IPS-NIHi11 (cell line): ENCODE results near the gene HDAC4.

Experiments used
- DNase-seq: peaks from one replicate; pipeline ENCODE4 v3.0.0; 2012; ENCODE audit warnings: mixed read lengths, low spot score

HDAC4 gene

DNA sequence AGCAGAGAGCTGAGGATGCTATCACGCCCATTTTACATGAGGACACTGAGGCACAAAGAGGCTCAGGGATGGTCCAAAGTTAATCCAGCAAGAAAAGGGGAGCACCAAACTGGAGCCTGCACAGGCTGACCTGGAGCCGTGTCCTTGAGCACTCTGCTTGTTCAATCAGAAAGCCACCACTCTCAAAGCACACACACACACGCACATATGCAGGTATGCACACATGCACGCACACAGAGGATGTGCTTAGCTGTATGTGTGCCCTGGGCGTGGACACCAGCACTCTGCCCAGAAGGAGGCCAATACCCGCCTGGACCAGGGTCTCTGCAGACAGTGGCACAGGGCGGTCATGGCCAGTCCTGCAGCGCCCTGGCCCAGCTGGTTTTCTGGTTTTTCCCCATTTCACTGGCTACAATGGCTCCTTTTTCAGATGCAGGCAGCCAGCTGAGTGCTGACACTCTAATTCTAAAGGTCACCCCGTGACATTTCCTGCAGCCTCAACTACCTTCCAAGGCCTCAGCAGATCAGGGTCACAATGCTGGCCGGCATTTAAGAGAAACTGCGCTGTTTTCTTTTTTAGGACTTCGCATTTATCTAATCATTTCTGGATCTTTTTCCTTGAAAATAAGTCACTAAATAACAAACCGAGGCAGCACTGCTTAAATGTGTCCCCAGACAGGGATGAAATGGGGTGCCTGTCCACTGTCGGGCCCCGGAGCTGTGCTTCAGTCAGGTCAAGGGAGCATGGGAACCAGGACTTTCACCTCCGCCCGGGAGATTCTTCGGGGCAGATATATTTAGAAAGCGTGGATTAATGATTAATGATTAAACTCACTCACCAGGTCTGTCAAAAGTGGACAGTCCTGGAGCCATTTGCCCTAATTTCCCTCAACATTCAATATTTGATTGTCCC lies 104.5 kb downstream of the HDAC4 start:
- no peak for DNase-seq

DNA sequence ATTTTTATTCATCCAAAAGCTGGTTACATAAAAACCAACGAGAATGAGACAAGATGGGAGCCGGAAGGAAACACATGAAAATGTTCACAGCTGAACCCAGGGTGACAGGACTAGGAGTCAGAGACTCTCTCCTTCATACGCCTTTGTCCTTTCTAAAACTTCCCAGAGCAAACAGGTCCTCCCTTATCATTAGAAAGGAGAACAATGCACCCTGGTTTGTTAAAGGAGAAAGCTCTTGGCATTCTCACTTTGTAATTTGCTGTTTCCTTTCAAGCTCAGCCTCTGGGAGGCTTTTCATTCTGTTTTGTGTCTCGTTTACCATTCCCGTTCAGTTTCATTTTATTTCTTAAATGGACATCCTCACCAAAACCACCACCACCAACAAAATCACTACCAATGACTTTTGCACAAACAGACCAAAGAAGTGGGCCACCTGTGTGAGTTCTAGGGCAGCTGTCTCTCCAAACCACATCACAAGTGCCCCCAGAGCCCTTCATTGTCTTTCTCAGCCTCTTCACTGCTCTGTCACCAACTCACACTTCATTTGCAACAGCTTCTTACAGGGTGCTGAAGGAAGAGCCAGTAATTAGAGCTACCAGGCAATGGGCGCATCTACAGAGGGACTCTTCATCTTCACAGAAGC lies 105.3 kb downstream of the HDAC4 start:
- no peak for DNase-seq

DNA sequence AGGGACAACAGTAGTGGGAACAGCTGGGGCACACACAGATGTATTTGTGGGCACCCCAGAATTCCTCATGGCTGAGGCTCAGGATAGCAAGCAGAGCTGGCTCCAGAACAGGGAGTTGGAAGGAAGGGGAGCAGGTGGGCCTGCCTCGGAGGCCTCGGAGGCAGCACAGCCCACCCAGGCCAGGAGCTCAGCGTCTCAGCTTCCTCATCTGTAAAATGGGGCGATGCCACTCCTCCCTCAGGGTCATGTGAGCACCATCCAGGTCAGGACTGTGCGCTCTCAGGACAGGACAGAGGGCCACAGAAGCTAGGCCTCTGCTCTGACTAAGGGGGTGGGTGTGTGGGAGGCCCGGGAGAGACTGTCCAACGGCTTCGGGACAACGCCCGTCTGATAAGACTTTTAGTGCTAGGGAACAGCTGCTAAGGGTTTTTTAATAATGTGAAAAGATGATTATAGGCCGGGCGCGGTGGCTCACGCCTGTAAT lies 106.2 kb downstream of the HDAC4 start:
- no peak for DNase-seq

DNA sequence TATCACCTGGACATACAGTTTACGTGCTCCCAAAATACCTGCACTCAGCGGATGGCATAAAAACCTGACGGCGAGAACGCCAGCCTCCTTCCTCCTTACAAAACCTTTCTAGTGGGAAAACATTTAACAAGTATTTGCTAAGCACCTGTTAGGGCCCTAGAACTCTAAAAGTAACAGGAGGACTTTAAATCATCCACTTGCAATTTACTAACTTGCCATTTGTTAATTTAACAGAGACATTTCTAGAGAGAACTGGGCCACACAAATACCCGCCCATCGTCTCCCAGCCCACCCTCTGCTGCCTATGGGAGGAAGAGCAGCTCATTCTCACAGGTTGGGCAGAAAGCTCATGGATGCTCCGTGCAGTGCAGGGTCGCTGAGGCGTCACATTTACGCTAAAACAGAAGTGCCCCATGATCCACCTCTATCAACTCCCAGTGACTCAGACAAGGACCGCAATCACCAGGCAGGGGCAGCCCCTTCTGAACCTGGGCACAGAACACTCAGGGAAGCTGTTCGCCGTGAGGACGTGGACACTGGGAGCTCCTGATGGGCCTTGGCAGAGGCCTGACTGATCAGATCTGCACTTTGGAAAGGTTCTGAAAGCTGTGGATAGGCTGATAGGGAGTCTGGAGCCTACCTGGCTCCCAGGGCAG lies 106.9 kb downstream of the HDAC4 start:
- no peak for DNase-seq

DNA sequence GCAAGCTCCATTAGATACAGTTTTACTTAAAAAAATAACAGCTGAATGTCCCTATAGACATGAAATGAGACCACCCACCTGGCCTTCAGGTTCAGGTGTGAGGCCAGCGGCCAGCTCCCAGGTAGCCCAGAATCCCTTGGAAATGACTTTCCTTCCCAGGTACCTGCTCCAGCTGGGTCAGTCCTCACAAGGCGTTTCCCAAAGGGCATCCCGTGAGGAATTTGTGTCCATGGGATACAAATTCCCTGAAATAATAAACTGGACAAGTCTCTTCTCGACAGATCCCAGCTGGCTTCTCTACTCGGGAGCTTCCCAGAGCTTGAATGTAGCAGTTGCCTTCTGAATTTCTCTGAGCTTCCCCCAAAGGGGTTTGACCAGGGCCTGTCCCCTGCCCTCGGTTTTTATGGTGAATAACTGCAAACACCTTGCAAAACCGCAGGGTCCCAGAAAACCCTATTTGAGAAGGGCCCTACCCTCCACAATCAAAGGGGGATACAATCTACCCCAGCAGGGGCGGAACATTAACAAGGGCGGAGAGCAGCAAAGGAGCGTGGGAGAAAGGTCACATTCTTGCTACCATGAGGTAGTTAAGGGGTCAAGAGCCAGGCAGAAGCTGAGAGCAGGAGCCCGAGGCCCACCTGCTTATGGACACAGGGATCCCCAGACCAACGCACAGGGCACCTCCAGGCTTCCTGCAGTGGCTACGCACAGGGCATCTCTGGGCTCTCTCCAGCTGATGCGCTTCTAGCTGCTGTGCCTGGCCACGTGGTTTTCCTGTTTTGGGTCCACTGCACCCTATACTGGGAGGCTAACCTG lies 107.7 kb downstream of the HDAC4 start:
- DNase-seq, result no peak

DNA sequence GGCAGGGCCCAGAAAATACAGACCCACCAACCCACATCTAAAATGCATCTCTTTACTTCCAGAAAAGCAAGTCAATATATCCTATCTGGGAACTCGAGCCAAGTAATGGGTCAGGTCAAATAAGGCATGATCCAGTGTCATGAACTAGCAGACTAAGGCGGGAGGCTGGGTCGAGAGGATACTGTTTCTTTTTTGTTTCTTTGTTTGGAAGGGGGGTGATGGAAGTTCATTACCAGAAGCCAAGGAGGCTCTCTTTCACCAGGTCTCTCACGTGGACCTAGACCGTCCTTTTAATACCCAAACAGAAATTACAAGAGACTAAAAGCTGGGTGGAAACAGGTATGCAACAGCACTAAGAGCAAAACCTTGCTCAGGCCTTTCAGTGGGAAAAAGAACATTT lies 108.3 kb downstream of the HDAC4 start:
- no peak for DNase-seq

DNA sequence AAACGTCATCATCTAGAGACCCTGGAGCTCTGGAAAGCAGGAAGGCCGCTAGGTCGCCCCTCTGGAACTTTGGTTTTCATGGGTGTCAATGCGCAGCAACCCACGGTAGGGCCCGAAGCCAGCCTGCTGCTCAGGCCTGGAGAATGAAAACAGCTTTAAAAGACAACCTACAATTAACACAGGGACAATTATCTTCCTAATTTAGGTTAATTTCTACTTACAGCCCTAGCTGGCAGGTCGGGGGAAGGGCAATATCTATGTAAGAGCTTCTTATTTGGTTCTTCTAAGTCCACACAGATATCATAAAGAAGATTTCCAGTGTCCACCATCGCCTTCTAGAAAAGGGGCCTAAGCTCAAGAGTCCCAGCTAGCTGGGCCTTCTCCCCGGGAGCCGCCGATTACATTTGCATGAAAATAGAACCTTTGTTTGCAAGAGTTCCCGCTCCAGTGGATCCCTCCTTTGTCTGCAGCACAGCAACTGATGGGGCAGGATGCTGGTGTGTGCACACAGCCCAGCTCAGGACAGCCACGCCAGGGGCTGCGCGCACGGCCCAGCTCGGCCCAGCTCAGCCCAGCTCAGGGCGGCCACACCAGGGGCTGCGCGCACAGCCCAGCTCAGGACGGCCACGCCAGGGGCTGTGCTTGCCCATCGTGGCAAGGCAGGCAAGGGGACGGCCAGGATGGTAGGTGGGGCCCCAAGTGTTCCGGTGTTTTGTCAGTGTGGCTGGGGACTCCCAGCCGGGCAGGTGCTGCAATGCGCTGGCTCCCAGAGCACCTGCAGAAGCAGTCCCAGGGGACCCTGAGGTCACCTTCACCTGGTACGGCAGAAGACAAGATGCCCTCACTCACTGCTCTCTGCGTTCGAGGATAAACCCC lies 109.1 kb downstream of the HDAC4 start:
- DNase-seq, result peak; percentile 76

DNA sequence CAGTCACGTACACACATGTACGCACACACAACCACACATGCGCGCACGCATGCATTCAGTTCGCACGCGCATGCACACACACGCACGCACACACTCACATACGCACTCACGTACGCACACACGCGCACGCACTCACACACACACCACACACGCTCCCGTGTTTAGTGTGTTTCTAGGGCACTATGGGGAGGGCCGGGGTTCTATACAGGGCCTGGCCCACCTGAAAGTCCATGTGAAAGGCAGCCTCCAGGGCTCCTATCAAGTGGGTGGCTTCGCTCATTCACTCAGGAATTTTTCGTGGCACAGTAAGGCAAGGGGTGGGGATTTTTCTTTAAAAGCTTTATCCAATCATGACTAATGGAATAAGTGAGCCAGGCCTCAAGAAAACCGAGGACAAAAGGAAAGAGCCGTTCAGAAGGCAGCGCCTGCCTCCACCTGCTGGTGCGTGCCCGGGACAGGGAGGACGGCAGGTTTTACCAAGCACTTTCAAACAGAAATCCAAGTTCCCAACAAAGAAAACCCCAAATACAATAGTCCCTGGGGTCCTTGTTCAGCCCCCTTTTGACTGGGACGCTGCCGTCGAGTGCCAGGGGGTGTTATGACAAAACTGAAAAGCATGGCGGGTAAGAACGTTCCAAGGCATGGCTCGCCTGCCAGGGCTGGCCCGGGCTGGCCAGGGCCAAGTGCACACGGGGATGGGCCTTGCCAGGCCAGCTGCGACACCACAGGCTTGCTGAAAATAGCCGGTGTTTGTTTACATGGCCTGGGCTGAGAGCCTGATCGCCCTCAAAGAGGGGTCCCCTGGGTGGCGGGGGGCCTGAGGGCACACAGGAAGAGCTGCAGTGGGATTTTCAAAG lies 110.0 kb downstream of the HDAC4 start:
- DNase-seq, result no peak

DNA sequence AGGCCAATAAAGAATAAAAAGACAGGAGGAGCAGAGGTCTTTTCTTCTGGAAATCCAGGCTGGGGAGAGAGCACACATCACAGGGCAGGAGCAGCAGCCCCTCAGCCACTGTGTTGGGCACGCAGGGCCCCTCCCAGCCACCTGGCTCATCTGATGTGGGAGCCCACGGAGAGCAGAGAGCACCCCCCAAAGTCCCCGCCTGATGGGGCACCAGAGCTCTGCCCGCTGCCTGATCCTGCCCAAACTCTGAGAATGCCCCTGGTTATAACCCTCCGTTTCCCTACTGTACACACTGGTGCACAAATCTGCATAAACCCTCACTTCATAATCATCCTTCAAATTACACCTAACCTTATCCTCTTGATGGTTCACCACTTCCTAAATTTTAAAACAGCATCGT lies 111.3 kb downstream of the HDAC4 start:
- no peak for DNase-seq

DNA sequence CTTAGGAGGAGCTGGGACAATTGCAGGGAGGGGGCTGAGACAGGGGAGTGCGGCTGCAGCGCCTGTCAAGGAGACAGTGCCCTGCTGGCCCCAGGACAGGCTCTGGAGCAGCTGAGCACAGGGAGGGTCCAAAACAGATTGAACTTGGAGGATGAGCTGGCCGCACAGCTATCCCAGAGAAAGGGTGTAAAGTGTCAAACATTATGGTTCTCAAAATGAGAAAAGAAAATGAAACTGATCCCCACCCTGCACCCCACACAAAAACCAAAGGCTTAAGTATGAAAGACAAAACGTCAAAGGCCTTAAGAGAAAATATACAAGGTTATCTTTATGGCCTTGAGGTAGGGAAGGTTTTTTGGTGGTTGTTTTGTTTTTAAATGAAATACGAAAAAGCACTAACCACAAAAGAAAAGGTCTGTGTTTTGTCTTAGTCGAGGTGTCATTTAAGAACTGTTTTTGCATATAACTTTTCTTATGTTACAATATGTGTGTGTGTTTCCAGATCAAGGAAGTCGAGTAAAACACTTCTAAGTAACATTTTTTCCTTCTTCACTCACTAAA lies 111.8 kb downstream of the HDAC4 start:
- no peak for DNase-seq

DNA sequence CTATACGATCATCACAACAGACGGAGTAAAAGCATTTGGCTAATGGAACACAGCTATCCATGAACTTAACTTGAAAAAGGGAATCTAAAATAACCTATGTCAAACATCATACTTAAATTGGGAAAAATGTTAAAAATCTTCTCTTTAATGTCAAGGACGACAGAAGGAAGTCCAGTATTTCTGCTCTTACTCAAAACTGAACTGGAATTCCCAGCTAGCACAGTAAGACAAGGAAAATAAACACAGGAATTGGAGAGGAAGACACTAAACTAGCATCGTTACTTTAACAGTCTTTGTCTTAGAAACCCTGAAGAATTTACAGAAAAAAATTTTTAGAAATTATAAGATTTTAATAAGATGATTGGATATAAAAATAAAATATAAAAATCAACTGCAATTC lies 112.6 kb downstream of the HDAC4 start:
- no peak for DNase-seq

DNA sequence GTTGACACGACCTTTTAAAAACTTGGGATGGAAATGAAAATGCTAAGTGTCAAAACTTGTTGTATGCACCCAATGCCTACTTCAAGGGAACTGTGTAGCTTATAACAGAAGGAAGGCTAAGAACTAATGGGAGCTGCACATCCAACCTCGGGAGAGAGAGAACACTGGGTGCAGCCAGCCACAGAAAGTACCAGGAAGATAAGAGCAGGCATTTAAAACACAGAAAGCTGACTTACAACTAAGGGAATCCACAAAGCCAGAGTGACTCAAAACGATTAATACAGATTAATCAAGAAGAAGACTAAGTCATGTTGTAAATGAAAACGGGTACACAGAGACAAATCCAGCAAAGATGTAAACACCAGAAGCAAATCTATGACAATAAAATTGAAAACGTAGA lies 113.4 kb downstream of the HDAC4 start:
- DNase-seq, result no peak

DNA sequence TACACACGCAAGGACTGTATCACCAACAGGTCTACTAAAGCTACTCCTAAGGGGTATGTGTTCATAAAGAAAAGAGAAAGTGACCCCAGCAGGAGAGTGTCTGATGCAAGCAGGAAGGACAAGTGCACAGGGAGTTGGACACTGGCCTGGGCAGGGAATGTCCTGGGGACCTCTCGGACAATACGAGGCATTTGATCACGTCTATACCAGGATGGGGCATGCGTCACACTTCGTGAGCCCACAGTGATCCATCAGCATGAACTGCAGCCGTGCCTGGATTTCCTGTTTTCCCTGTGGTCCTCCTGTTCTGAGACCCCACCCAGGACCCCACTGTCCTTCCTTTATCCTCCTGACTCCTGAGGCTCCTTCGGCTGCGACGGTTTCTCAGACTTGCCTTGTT lies 113.9 kb downstream of the HDAC4 start:
- no peak for DNase-seq

DNA sequence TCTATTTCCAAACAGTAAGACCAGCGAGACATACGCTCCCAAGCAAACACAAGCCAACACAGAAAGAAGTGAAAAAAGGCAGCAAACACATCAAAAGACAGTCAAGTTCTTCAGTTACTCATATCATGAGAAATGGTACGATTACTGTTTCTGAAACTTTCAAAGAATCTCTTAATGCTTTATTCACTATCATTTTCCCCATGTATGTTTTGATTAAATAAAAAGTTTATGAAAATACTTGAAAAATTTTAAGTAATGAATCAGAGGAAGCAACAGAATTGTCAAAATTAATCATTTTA lies 114.9 kb downstream of the HDAC4 start:
- DNase-seq, result no peak

DNA sequence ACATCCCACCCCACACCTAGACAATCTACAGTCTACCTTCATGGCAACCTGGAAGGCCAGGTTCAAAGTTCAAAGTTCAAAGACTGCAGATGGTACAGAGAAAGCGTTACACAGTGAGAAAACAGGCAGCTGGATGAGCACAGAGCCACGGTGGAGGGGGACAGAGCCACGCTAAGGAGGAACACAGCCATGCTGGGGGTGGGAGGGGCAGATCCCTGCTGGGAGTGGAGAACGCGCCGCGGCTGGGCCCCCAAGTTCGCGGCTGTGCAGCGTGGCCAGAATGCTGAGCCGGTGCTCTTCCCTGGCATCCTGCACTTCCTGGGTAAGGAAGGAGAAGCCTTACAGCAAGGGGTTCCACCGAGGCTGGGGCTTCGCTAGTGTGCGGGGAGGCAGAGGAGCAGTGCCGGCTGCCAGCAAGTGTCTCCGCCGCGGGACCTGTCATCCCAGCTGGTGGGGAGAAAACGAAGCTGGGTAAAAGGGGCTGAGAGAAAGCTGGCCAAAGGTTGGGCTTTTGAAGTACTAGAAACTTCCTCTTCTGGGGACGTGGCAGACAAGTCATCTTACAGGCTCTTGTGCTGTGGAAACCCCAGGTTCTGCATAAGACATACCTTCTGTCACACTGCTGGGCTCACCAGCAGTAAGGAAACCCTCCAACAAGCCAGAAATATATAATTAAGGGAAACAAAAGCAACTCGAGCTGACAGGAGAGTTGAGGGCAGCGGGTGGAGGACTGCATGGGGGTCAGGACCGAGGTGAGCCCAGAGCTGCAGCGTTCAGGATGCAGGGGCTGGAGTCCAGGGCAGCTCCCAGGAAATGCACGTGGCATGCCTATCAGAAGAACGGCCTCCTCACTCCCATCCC lies 115.5 kb downstream of the HDAC4 start:
- no peak for DNase-seq

DNA sequence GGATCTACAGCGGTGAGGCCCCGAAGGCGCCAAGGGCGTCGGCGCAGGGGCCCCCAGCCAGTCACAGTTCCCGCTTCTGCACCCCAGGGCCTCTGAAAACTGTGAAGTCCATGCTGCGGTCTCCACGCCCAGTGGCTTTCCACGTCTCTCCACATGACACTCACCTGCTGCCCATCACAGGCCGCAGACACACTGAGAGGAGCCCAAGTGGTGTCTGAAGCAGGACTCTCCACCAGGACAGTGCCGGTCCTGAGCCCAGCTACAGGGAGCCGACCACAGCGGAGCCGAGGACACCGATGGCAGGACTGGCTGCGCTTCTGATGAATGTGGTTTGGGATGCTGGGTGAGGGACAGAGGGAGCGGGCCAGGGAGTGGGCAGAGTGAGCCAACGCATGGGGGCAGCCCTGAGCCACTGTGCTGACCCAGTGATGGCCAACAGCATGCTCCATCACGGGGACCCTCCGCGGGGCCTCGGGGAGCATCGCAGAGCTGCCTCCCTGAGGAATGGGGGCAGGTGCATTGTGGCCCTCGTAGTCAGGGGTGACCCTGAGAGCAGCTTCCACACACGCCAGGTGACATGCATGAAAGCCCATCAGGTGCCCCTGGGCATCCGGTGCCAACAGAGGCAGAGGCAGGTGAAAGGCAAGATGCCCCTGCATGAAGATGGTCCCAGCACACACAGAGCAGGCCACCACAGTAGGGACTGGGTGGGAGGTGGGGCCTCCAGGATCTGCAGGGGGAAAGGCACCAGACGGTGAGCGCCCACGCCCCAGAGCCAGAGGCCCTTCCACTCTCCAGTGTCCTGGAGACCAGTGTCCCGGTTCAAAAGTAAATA lies 116.6 kb downstream of the HDAC4 start:
- DNase-seq, result no peak

DNA sequence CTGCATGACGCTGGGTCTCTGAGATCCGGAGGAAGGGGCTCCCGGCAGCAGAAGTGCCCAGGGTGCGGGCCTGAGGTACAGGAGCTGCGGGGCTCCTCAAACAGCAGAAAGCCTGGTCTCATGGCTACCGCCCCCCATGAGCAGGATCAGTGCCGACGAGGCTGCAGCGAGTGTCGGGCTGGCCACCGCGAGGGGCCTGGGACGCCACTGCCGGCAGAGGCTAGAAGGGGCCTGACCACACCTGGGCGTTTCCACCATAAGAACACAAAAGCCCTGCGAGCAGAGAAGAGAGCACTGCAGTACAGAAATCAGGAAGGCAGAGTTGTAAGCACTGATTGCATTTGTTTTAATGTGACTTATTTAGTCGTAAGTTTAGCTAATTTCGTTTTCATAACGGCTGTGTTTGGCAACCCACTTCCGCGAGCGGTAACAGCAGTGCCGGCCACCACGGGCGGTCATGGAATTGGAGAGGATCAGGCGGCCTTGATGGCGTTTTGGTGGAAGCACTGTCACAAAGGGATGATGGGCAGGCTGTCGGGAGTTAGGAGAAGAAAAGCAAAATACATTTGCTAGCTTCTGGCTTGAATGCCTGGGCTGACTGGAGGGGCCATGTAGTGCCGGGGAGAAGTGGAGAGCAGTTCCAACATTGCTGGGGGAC lies 117.4 kb downstream of the HDAC4 start:
- DNase-seq, result no peak
